Calu3 (cell line): ENCODE results near the gene FAM83E. TPM values are rescaled to one million over a fixed set of nuclear protein-coding genes. Genes with fewer than 3 reads are reported as not detected.

Experiments used
- BruUV-seq: library from RNA; stranded (reverse); fragments of 400-500 nt; replicated peaks from 2 replicates; lab custom pipeline; 2021; lab: Mats Ljungman, UMichigan
- CTCF ChIA-PET: fragments of 300-600 bp; sonication (Branson Sonifier 250); formaldehyde crosslinking; loops from one replicate; lab custom pipeline; 2022; ENCODE audit warnings: antibody characterized with exemption; lab: Charles Lee
- DNase-seq: peaks from one replicate; pipeline ENCODE4 v3.0.0; 2022
- H3K27ac Mint-ChIP-seq: one replicate; pipeline ENCODE4 v1.8.0; 2022; ENCODE audit warnings: mixed read lengths; ENCODE audit not compliant: unreplicated experiment
- H3K27me3 Mint-ChIP-seq: one replicate; pipeline ENCODE4 v1.8.0; 2022; ENCODE audit warnings: mixed read lengths; ENCODE audit not compliant: unreplicated experiment
- H3K36me3 Mint-ChIP-seq: one replicate; pipeline ENCODE4 v1.8.0; 2022; ENCODE audit warnings: mild to moderate bottlenecking, moderate library complexity, mixed read lengths; ENCODE audit not compliant: insufficient read depth, unreplicated experiment
- H3K4me1 Mint-ChIP-seq: one replicate; pipeline ENCODE4 v1.8.0; 2022; ENCODE audit warnings: mild to moderate bottlenecking, low read depth, mixed read lengths; ENCODE audit not compliant: unreplicated experiment
- H3K4me3 Mint-ChIP-seq: one replicate; pipeline ENCODE4 v1.8.0; 2022; ENCODE audit warnings: mild to moderate bottlenecking, low read depth, moderate library complexity, mixed read lengths; ENCODE audit not compliant: unreplicated experiment
- H3K9me3 Mint-ChIP-seq: one replicate; pipeline ENCODE4 v1.8.0; 2022; ENCODE audit warnings: low read depth, mixed read lengths; ENCODE audit not compliant: unreplicated experiment
- intact Hi-C: fragments of 100-400 bp; cut with micrococcal nuclease; formaldehyde crosslinking; loops from one replicate; pipeline ENCODE4 v1.10.0; 2022; ENCODE audit not compliant: unreplicated experiment
- total RNA-seq: library from RNA; stranded (reverse); gene quantifications from 2 replicates; pipeline ENCODE4 v1.2.3, GENCODE V29; 2022
- TF ChIP-seq, protein P1 (sequence below): fragments of 200-600 bp; IDR thresholded peaks from one replicate; pipeline ENCODE4 v1.8.0; 2022; ENCODE audit warnings: antibody characterized with exemption; ENCODE audit not compliant: unreplicated experiment

The FAM83E gene
- total RNA-seq, 1 experiment from 2014 or later = 8.2 TPM

- intact Hi-C loops = no loop called here
- CTCF ChIA-PET = no interaction called here
- H3K36me3 Mint-ChIP-seq = peaks cover 41% of the 10 kb centered on the region
- H3K4me3 Mint-ChIP-seq = no peak overlapping the region
- TF ChIP-seq, protein P1, sequence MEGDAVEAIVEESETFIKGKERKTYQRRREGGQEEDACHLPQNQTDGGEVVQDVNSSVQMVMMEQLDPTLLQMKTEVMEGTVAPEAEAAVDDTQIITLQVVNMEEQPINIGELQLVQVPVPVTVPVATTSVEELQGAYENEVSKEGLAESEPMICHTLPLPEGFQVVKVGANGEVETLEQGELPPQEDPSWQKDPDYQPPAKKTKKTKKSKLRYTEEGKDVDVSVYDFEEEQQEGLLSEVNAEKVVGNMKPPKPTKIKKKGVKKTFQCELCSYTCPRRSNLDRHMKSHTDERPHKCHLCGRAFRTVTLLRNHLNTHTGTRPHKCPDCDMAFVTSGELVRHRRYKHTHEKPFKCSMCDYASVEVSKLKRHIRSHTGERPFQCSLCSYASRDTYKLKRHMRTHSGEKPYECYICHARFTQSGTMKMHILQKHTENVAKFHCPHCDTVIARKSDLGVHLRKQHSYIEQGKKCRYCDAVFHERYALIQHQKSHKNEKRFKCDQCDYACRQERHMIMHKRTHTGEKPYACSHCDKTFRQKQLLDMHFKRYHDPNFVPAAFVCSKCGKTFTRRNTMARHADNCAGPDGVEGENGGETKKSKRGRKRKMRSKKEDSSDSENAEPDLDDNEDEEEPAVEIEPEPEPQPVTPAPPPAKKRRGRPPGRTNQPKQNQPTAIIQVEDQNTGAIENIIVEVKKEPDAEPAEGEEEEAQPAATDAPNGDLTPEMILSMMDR = no peak
- no peaks in the 10 kb centered on the region for H3K27me3 Mint-ChIP-seq
- BruUV-seq = no TSS peak
- no peak for DNase-seq
- H3K9me3 Mint-ChIP-seq = no peaks in the 10 kb centered on the region
- H3K4me1 Mint-ChIP-seq = peaks cover 28% of the 10 kb centered on the region
- no peak overlapping the region for H3K27ac Mint-ChIP-seq
Measured at GRCh38 chr19:48629599-48630295, 14.9 kb upstream of the FAM83E start.

GRCh38 chr19:48629297-48629598 is 14.4 kb upstream of the FAM83E start:
- CTCF ChIA-PET = no interaction called here
- Mint-ChIP-seq H3K27ac (no peak overlapping the region), H3K9me3 (no peaks in the 10 kb centered on the region), H3K36me3 (peaks cover 36% of the 10 kb centered on the region), H3K4me3 (no peak overlapping the region), H3K27me3 (no peaks in the 10 kb centered on the region), H3K4me1 (peaks cover 29% of the 10 kb centered on the region)
- BruUV-seq = no TSS peak
- TF ChIP-seq, protein P1 = no peak
- intact Hi-C loops = no loop called here
- no peak for DNase-seq

DNA sequence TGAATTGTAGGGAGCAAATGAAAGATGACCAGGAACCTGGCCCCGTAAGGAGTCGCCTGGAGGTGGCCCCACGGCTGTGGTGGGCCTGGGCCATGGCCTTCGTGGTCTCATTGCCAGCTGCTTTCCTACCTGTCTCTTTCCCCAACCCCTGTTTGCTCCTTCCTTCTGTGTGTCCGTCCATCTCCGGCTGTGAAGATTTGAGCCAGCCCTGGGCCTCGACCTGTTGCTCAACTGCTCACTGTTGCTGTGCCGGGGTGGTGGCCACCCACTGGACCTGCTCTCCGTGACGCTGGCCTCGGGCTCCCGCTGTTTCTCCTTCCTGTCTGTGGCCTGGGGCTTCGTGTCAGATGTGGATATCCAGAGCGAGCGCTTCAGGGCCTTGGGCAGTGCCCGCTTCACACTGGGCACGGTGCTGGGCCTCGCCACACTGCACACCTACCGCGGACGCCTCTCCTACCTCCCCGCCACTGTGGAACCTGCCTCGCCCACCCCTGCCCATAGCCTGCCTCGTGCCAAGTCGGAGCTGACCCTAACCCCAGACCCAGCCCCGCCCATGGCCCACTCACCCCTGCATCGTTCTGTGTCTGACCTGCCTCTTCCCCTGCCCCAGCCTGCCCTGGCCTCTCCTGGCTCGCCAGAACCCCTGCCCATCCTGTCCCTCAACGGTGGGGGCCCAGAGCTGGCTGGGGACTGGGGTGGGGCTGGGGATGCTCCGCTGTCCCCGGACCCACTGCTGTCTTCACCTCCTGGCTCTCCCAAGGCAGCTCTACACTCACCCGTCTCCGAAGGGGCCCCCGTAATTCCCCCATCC is 13.8 kb upstream of the FAM83E start:
- DNase-seq = no peak
- Mint-ChIP-seq H3K27ac (no peak overlapping the region), H3K36me3 (peaks cover 36% of the 10 kb centered on the region), H3K27me3 (no peaks in the 10 kb centered on the region), H3K4me1 (peaks cover 31% of the 10 kb centered on the region), H3K9me3 (no peaks in the 10 kb centered on the region), H3K4me3 (peak overlapping the region; percentile 15)
- TF ChIP-seq, protein P1 = no peak
- BruUV-seq = no TSS peak
- intact Hi-C loops = no loop called here
- CTCF ChIA-PET = no interaction called here

GRCh38 chr19:48627865-48628314 is 13.0 kb upstream of the FAM83E start:
- CTCF ChIA-PET = no interaction called here

More at GRCh38 chr19:48627865-48628314, 13.0 kb upstream of the FAM83E start:
- Mint-ChIP-seq H3K36me3 (peaks cover 40% of the 10 kb centered on the region), H3K4me3 (no peak overlapping the region), H3K27ac (no peak overlapping the region), H3K9me3 (no peaks in the 10 kb centered on the region), H3K27me3 (no peaks in the 10 kb centered on the region), H3K4me1 (peaks cover 37% of the 10 kb centered on the region)
- intact Hi-C loops = no loop called here
- no peak for DNase-seq
- BruUV-seq = no TSS peak
- TF ChIP-seq, protein P1 = no peak
